Nephron (organoid): ENCODE measurements around the gene SLC1A2.

Experiments
- H3K27ac Mint-ChIP-seq, 3 experiments: 2 replicates each; pipeline ENCODE4 v1.8.0; 2020; ENCODE audit warnings: mixed read lengths in 3 of 3, mild to moderate bottlenecking in 2 of 3, moderate library complexity in 1 of 3
- H3K27me3 Mint-ChIP-seq: 2 replicates; pipeline ENCODE4 v1.8.0; 2021; ENCODE audit warnings: low read depth, mild to moderate bottlenecking, moderate library complexity, mixed read lengths
- H3K36me3 Mint-ChIP-seq: 2 replicates; pipeline ENCODE4 v1.8.0; 2020; ENCODE audit warnings: low read depth, mixed read lengths
- H3K4me1 Mint-ChIP-seq: 2 replicates; pipeline ENCODE4 v1.8.0; 2020; ENCODE audit warnings: mixed read lengths
- H3K4me3 Mint-ChIP-seq, 3 experiments: 2 replicates each; pipeline ENCODE4 v1.8.0; 2020; ENCODE audit warnings: mild to moderate bottlenecking in 3 of 3, mixed read lengths in 3 of 3, moderate library complexity in 2 of 3
- H3K9me3 Mint-ChIP-seq: 2 replicates; pipeline ENCODE4 v1.8.0; 2020; ENCODE audit warnings: mixed read lengths
- CTCF ChIP-seq, 3 experiments: fragments of 200-600 bp; sonication (generic); IDR thresholded peaks; one replicate each; pipeline ENCODE4 v1.5.0; 2021; ENCODE audit warnings: antibody characterized with exemption in 3 of 3; ENCODE audit not compliant: unreplicated experiment in 3 of 3

SLC1A2 gene

GRCh38 chr11:35321532-35322317, 97.6 kb downstream of the SLC1A2 start:
- Mint-ChIP-seq H3K36me3 (no peaks in the 10 kb centered on the region), H3K9me3 (no peaks in the 10 kb centered on the region), H3K4me1 (peaks cover 21% of the 10 kb centered on the region), H3K4me3 (no peak overlapping the region), H3K27me3 (peaks cover 14% of the 10 kb centered on the region), H3K27ac (no peak overlapping the region)
- TF ChIP-seq CTCF (IDR thresholded peaks at IDR 0.05; ENCODE audit: unreplicated experiment in 3 of 3), result no peak

GRCh38 chr11:35321111-35321510, 98.2 kb downstream of the SLC1A2 start:
- Mint-ChIP-seq H3K36me3 (no peaks in the 10 kb centered on the region), H3K4me3 (no peak overlapping the region), H3K9me3 (no peaks in the 10 kb centered on the region), H3K27me3 (peaks cover 14% of the 10 kb centered on the region), H3K4me1 (peaks cover 21% of the 10 kb centered on the region), H3K27ac (no peak overlapping the region)
- TF ChIP-seq CTCF (IDR thresholded peaks at IDR 0.05; ENCODE audit: unreplicated experiment in 3 of 3), result no peak

- H3K27ac Mint-ChIP-seq, result no peak overlapping the region
- no peaks in the 10 kb centered on the region for H3K36me3 Mint-ChIP-seq
- H3K9me3 Mint-ChIP-seq, result no peaks in the 10 kb centered on the region
- TF ChIP-seq CTCF (IDR thresholded peaks at IDR 0.05; ENCODE audit: unreplicated experiment in 3 of 3), result no peak
- H3K4me1 Mint-ChIP-seq, result peaks cover 21% of the 10 kb centered on the region
- peaks cover 10% of the 10 kb centered on the region for H3K27me3 Mint-ChIP-seq
- H3K4me3 Mint-ChIP-seq, result no peak overlapping the region
Measured at GRCh38 chr11:35318977-35319925, 100.1 kb downstream of the SLC1A2 start.

GRCh38 chr11:35318309-35318708, 101.0 kb downstream of the SLC1A2 start:
- peaks cover 21% of the 10 kb centered on the region for H3K4me1 Mint-ChIP-seq
- TF ChIP-seq CTCF (IDR thresholded peaks at IDR 0.05; ENCODE audit: unreplicated experiment in 3 of 3), result no peak
- no peaks in the 10 kb centered on the region for H3K36me3 Mint-ChIP-seq
- H3K4me3 Mint-ChIP-seq, result no peak overlapping the region
- H3K27me3 Mint-ChIP-seq, result peaks cover 10% of the 10 kb centered on the region
- no peaks in the 10 kb centered on the region for H3K9me3 Mint-ChIP-seq
- H3K27ac Mint-ChIP-seq, result no peak overlapping the region

- H3K9me3 Mint-ChIP-seq, result no peaks in the 10 kb centered on the region
- H3K27ac Mint-ChIP-seq, result no peak overlapping the region
- no peak for TF ChIP-seq CTCF (IDR thresholded peaks at IDR 0.05; ENCODE audit: unreplicated experiment in 3 of 3)
- no peaks in the 10 kb centered on the region for H3K36me3 Mint-ChIP-seq
- H3K4me3 Mint-ChIP-seq, result no peak overlapping the region
- H3K4me1 Mint-ChIP-seq, result peaks cover 21% of the 10 kb centered on the region
- peaks cover 5% of the 10 kb centered on the region for H3K27me3 Mint-ChIP-seq
Measured at GRCh38 chr11:35317253-35317652, 102.1 kb downstream of the SLC1A2 start.
